HEK293 (cell line): ENCODE data around the gene SYNJ1.

Source experiments
- HOXC10 ChIP-seq: sonication (generic); formaldehyde crosslinking; IDR thresholded peaks from 2 replicates; pipeline ENCODE4 v1.8.1; 2023; ENCODE audit warnings: mild to moderate bottlenecking, missing genetic modification reagents
- KLF7 ChIP-seq: fragments of 450-650 bp; formaldehyde crosslinking; IDR thresholded peaks from 2 replicates; pipeline ENCODE4 v1.5.1; 2016; ENCODE audit warnings: missing biosample characterization, missing genetic modification characterization, borderline replicate concordance
- SALL2 ChIP-seq: fragments of 450-650 bp; formaldehyde crosslinking; IDR thresholded peaks from 2 replicates; pipeline ENCODE4 v1.5.0; 2017; ENCODE audit warnings: missing biosample characterization, mild to moderate bottlenecking, missing genetic modification characterization, borderline replicate concordance
- SCRT2 ChIP-seq: fragments of 450-650 bp; formaldehyde crosslinking; IDR thresholded peaks from 2 replicates; pipeline ENCODE4 v1.5.1; 2016; ENCODE audit warnings: missing biosample characterization, missing genetic modification characterization
- SETDB1 ChIP-seq: IDR thresholded peaks from one replicate; pipeline ENCODE4 v1.6.1; 2017; ENCODE audit warnings: mild to moderate bottlenecking, low read length, moderate library complexity, mixed read lengths; ENCODE audit not compliant: insufficient read length
- WT1 ChIP-seq: fragments of 450-650 bp; formaldehyde crosslinking; IDR thresholded peaks from 2 replicates; pipeline ENCODE4 v1.5.1; 2016; ENCODE audit warnings: missing biosample characterization, missing genetic modification characterization
- ZBTB20 ChIP-seq: fragments of 450-650 bp; formaldehyde crosslinking; IDR thresholded peaks from 2 replicates; pipeline ENCODE4 v1.5.1; 2016; ENCODE audit warnings: missing biosample characterization, missing genetic modification characterization
- ZBTB7A ChIP-seq: fragments of 450-650 bp; formaldehyde crosslinking; IDR thresholded peaks from 2 replicates; pipeline ENCODE4 v1.5.1; 2016; ENCODE audit warnings: low read depth, missing biosample characterization, missing genetic modification characterization
- ZNF140 ChIP-seq: fragments of 450-650 bp; formaldehyde crosslinking; IDR thresholded peaks from 2 replicates; pipeline ENCODE4 v1.5.1; 2016; ENCODE audit warnings: missing biosample characterization, missing genetic modification characterization
- ZNF146 ChIP-seq: fragments of 450-650 bp; formaldehyde crosslinking; IDR thresholded peaks from 2 replicates; pipeline ENCODE4 v1.5.1; 2016; ENCODE audit warnings: missing biosample characterization, missing genetic modification characterization
- ZNF155 ChIP-seq: fragments of 450-650 bp; formaldehyde crosslinking; IDR thresholded peaks from 2 replicates; pipeline ENCODE4 v1.5.1; 2016; ENCODE audit warnings: missing biosample characterization, missing genetic modification characterization
- ZNF350 ChIP-seq: fragments of 450-650 bp; formaldehyde crosslinking; IDR thresholded peaks from 2 replicates; pipeline ENCODE4 v1.5.0; 2017; ENCODE audit warnings: missing biosample characterization, mild to moderate bottlenecking, missing genetic modification characterization
- ZNF423 ChIP-seq: fragments of 450-650 bp; formaldehyde crosslinking; IDR thresholded peaks from 2 replicates; pipeline ENCODE4 v1.5.1; 2016; ENCODE audit warnings: missing biosample characterization, missing genetic modification characterization
- ZNF530 ChIP-seq: fragments of 450-650 bp; formaldehyde crosslinking; IDR thresholded peaks from 2 replicates; pipeline ENCODE4 v1.5.1; 2016; ENCODE audit warnings: low read depth, missing biosample characterization, missing genetic modification characterization
- ZNF792 ChIP-seq: fragments of 450-650 bp; formaldehyde crosslinking; IDR thresholded peaks from 2 replicates; pipeline ENCODE4 v1.5.1; 2016; ENCODE audit warnings: missing biosample characterization, missing genetic modification characterization
- TF ChIP-seq, protein P1 (sequence below): fragments of 450-650 bp; formaldehyde crosslinking; IDR thresholded peaks from 2 replicates; pipeline ENCODE4 v1.5.1; 2016; ENCODE audit warnings: missing biosample characterization, missing genetic modification characterization
- TF ChIP-seq, protein P2 (sequence below): fragments of 450-650 bp; formaldehyde crosslinking; IDR thresholded peaks from 2 replicates; pipeline ENCODE4 v1.5.1; 2016; ENCODE audit warnings: missing biosample characterization, missing genetic modification characterization
- TF ChIP-seq, protein P3 (sequence below): fragments of 450-650 bp; formaldehyde crosslinking; IDR thresholded peaks from 2 replicates; pipeline ENCODE4 v1.5.1; 2016; ENCODE audit warnings: missing biosample characterization, missing genetic modification characterization
- TF ChIP-seq, protein P4 (sequence below): fragments of 450-650 bp; formaldehyde crosslinking; IDR thresholded peaks from 2 replicates; pipeline ENCODE4 v1.5.1; 2016; ENCODE audit warnings: missing biosample characterization, missing genetic modification characterization
- TF ChIP-seq, protein P5 (sequence below): fragments of 450-650 bp; formaldehyde crosslinking; IDR thresholded peaks from 2 replicates; pipeline ENCODE4 v1.5.1; 2016; ENCODE audit warnings: missing biosample characterization, missing genetic modification characterization, borderline replicate concordance
- TF ChIP-seq, protein P6 (sequence below): fragments of 450-650 bp; IDR thresholded peaks from 2 replicates; pipeline ENCODE4 v1.5.1; 2018; ENCODE audit warnings: missing biosample characterization, mild to moderate bottlenecking, missing genetic modification characterization

Gene SYNJ1

DNA sequence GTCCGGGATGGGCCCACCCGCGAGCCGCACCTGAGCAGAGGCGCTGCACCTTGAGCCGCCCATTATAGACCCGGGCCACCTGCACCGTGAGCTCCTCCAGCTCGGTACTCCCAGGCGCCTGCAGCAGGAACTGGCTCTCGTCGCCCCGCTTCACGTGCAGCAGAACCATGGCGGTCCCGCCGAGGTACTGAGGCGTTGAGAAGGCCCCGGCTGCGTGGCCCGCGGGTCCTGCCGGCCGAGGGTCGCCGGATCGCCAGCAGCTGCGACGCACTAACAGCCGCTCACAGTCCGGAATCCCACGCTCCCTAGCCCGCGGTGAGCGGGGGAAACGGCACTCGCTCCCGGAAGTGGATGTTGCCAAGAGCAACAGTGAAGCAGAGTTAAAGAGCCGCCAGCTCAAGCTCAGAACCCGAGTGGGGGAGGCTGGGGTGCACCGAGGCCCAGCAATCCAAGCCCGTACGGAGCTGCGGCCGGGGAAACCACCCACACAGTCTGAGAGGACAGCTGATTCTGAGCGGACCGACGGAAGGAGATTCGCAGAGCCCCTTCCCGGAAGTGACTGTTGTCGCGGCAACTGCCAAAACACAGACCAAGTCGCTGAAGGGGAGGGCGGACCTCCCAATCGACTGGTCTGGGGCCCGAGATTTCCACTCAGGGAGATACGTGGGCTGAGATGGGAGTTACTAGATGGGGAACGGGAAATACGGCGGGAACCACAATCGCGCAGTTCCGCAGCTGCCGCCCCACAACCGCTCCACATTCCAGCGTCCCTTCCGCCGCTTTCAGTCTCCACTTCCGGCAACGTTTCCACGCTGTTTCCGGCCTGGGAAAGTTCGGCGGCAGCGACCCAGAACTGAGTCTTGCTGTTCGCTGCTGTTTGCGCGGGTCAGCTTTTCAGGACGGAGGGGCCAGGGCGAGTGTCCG lies 115.5 kb downstream of the SYNJ1 start, which contains the start of gene CFAP298 (continued):
- TF ChIP-seq, protein P1, sequence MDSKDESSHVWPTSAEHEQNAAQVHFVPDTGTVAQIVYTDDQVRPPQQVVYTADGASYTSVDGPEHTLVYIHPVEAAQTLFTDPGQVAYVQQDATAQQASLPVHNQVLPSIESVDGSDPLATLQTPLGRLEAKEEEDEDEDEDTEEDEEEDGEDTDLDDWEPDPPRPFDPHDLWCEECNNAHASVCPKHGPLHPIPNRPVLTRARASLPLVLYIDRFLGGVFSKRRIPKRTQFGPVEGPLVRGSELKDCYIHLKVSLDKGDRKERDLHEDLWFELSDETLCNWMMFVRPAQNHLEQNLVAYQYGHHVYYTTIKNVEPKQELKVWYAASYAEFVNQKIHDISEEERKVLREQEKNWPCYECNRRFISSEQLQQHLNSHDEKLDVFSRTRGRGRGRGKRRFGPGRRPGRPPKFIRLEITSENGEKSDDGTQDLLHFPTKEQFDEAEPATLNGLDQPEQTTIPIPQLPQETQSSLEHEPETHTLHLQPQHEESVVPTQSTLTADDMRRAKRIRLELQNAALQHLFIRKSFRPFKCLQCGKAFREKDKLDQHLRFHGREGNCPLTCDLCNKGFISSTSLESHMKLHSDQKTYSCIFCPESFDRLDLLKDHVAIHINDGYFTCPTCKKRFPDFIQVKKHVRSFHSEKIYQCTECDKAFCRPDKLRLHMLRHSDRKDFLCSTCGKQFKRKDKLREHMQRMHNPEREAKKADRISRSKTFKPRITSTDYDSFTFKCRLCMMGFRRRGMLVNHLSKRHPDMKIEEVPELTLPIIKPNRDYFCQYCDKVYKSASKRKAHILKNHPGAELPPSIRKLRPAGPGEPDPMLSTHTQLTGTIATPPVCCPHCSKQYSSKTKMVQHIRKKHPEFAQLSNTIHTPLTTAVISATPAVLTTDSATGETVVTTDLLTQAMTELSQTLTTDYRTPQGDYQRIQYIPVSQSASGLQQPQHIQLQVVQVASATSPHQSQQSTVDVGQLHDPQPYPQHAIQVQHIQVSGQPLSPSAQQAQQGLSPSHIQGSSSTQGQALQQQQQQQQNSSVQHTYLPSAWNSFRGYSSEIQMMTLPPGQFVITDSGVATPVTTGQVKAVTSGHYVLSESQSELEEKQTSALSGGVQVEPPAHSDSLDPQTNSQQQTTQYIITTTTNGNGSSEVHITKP (tag by site-specific recombination) = peak; percentile 99
- TF ChIP-seq ZNF350 (0 out of 2 replicates have a peak, but pooled peaks have one; percentile 36), KLF7 (tag by site-specific recombination) (peak; percentile 94), ZNF146 (tag by site-specific recombination) (peak; percentile 70), ZNF423 (tag by site-specific recombination) (no peak), ZNF530 (tag by site-specific recombination) (no peak), SETDB1 (no peak), ZBTB20 (tag by site-specific recombination) (peak; percentile 91), SCRT2 (peak; percentile 71), WT1 (peak; percentile 55; the same call in 1 of the 2 replicates), ZNF140 (tag by site-specific recombination) (no peak), ZNF792 (peak; percentile 8; the same call in 1 of the 2 replicates), ZBTB7A (tag by site-specific recombination) (no peak), SALL2 (tag by site-specific recombination) (no peak), HOXC10 (CRISPR knock-in tag) (no peak), ZNF155 (no peak)
- TF ChIP-seq, protein P2, sequence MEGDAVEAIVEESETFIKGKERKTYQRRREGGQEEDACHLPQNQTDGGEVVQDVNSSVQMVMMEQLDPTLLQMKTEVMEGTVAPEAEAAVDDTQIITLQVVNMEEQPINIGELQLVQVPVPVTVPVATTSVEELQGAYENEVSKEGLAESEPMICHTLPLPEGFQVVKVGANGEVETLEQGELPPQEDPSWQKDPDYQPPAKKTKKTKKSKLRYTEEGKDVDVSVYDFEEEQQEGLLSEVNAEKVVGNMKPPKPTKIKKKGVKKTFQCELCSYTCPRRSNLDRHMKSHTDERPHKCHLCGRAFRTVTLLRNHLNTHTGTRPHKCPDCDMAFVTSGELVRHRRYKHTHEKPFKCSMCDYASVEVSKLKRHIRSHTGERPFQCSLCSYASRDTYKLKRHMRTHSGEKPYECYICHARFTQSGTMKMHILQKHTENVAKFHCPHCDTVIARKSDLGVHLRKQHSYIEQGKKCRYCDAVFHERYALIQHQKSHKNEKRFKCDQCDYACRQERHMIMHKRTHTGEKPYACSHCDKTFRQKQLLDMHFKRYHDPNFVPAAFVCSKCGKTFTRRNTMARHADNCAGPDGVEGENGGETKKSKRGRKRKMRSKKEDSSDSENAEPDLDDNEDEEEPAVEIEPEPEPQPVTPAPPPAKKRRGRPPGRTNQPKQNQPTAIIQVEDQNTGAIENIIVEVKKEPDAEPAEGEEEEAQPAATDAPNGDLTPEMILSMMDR = 0 out of 2 replicates have a peak, but pooled peaks have one; percentile 17
- TF ChIP-seq, protein P3, sequence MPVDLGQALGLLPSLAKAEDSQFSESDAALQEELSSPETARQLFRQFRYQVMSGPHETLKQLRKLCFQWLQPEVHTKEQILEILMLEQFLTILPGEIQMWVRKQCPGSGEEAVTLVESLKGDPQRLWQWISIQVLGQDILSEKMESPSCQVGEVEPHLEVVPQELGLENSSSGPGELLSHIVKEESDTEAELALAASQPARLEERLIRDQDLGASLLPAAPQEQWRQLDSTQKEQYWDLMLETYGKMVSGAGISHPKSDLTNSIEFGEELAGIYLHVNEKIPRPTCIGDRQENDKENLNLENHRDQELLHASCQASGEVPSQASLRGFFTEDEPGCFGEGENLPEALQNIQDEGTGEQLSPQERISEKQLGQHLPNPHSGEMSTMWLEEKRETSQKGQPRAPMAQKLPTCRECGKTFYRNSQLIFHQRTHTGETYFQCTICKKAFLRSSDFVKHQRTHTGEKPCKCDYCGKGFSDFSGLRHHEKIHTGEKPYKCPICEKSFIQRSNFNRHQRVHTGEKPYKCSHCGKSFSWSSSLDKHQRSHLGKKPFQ (tag by site-specific recombination) = no peak
- TF ChIP-seq, protein P4, sequence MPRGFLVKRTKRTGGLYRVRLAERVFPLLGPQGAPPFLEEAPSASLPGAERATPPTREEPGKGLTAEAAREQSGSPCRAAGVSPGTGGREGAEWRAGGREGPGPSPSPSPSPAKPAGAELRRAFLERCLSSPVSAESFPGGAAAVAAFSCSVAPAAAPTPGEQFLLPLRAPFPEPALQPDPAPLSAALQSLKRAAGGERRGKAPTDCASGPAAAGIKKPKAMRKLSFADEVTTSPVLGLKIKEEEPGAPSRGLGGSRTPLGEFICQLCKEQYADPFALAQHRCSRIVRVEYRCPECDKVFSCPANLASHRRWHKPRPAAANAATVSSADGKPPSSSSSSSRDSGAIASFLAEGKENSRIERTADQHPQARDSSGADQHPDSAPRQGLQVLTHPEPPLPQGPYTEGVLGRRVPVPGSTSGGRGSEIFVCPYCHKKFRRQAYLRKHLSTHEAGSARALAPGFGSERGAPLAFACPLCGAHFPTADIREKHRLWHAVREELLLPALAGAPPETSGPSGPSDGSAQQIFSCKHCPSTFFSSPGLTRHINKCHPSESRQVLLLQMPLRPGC (tag by site-specific recombination) = peak; percentile 98
- TF ChIP-seq, protein P5, sequence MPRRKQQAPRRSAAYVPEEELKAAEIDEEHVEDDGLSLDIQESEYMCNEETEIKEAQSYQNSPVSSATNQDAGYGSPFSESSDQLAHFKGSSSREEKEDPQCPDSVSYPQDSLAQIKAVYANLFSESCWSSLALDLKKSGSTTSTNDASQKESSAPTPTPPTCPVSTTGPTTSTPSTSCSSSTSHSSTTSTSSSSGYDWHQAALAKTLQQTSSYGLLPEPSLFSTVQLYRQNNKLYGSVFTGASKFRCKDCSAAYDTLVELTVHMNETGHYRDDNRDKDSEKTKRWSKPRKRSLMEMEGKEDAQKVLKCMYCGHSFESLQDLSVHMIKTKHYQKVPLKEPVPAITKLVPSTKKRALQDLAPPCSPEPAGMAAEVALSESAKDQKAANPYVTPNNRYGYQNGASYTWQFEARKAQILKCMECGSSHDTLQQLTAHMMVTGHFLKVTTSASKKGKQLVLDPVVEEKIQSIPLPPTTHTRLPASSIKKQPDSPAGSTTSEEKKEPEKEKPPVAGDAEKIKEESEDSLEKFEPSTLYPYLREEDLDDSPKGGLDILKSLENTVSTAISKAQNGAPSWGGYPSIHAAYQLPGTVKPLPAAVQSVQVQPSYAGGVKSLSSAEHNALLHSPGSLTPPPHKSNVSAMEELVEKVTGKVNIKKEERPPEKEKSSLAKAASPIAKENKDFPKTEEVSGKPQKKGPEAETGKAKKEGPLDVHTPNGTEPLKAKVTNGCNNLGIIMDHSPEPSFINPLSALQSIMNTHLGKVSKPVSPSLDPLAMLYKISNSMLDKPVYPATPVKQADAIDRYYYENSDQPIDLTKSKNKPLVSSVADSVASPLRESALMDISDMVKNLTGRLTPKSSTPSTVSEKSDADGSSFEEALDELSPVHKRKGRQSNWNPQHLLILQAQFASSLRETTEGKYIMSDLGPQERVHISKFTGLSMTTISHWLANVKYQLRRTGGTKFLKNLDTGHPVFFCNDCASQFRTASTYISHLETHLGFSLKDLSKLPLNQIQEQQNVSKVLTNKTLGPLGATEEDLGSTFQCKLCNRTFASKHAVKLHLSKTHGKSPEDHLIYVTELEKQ = peak; percentile 52; the same call in 1 of the 2 replicates
- TF ChIP-seq, protein P6, sequence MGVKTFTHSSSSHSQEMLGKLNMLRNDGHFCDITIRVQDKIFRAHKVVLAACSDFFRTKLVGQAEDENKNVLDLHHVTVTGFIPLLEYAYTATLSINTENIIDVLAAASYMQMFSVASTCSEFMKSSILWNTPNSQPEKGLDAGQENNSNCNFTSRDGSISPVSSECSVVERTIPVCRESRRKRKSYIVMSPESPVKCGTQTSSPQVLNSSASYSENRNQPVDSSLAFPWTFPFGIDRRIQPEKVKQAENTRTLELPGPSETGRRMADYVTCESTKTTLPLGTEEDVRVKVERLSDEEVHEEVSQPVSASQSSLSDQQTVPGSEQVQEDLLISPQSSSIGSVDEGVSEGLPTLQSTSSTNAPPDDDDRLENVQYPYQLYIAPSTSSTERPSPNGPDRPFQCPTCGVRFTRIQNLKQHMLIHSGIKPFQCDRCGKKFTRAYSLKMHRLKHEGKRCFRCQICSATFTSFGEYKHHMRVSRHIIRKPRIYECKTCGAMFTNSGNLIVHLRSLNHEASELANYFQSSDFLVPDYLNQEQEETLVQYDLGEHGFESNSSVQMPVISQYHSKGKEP (tag by site-specific recombination) = no peak
